Stimulated activated CD8-positive, alpha-beta memory T cell treated with anti-CD3 and anti-CD28 coated beads, Interleukin-4, amount 100 ng/mL, for 4 hours (primary cell): Measurements from ENCODE around the gene EDC3.
"Not testable (repeated sequence)": the region's sequence is repeated elsewhere in the genome, so short reads cannot be mapped to it uniquely, and the experiment has no call there.

Experiments
- DNase-seq, 2 donors: peaks; one replicate each; pipeline ENCODE4 v3.0.0-alpha.2; 2020; ENCODE audit warnings: low read depth in 2 of 2, low spot score in 1 of 2

EDC3 gene, protein sequence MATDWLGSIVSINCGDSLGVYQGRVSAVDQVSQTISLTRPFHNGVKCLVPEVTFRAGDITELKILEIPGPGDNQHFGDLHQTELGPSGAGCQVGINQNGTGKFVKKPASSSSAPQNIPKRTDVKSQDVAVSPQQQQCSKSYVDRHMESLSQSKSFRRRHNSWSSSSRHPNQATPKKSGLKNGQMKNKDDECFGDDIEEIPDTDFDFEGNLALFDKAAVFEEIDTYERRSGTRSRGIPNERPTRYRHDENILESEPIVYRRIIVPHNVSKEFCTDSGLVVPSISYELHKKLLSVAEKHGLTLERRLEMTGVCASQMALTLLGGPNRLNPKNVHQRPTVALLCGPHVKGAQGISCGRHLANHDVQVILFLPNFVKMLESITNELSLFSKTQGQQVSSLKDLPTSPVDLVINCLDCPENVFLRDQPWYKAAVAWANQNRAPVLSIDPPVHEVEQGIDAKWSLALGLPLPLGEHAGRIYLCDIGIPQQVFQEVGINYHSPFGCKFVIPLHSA

DNA sequence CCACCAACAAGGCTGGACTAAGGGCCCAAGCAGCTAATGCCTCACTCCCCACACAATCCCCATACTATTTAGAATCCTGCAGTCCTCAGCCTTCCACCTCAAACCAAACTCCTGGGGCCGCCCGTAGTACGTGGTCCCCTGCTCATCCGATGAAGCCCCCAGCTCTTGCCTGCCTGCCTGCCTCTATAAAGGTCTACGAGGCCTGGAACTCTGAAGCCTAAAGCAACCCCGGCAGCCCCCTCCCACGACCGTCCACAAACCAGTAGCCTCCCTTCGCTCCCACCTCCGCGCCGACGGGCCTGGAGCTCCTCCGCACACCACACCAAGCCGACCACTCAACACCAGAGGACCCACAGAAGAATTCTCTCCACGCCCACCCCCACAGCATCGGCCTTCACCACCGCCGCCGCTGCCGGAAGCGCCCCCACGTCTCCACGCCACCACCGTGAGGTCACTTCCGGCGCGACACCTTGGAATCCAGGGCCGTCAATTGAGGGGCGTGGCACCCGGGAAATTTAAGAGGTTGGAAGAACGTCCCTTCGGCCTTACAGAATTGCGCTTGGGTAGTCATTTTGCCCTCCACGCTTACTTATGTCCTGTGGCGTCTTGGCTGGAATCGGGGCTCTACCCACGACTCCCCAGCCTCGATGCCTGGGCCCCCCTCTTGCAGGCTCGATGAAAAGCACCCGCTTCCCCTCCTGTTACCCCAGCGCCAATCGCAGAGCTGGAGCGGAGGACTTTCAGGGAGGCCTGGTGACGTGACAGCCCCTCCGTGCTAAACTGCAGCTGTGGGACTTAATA is at the start of gene EDC3:
EDC3 (minus strand) TSS at position 428 of the 801 bp plus-strand sequence. CDS start 20,900 bp downstream, outside the sequence.
- DNase-seq: peak; percentile 76 to 78

DNA sequence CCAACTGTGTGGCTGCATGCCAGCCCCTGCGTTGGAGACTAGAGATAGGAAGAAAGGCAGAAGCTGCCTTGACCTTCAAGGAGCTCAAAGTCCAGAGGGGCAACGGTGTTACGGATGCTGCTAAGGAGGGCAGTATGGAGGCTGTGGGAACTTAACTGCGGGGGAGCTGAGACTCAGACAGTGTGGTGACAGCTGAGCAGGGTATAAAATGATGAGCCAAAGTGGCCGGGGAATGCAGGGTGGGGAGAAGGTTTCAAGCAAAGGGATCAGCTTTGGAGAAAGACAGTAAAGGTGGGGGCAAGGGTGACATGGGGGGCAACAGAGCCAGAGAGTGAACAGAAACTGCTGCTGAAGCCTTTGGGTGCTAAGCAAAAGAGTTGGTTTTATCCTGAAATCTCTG is 46.6 kb upstream of the EDC3 start:
- no peak for DNase-seq

- DNase-seq: not testable (repeated sequence)
Observed at GRCh38 chr15:74738239-74738638, 42.4 kb upstream of the EDC3 start.

DNA sequence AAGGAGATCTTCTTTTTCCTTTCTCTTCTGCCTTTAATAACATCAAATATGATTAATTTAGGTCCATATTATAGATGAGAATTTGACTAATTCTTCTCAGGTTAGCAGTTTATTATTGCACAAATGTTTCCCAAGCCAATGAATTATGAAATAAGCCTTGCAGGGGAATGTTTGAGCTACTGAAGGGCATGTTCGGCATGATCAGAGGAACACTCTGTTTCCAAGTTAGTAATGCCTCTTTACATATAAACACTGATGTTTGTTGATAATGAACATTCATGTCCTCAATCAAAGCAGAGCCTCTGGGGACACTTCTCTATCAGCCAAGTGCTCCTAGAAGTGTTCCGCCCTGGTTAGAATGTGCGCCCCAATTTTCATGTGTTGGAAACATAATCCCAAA is 39.5 kb upstream of the EDC3 start:
- DNase-seq: no peak

DNA sequence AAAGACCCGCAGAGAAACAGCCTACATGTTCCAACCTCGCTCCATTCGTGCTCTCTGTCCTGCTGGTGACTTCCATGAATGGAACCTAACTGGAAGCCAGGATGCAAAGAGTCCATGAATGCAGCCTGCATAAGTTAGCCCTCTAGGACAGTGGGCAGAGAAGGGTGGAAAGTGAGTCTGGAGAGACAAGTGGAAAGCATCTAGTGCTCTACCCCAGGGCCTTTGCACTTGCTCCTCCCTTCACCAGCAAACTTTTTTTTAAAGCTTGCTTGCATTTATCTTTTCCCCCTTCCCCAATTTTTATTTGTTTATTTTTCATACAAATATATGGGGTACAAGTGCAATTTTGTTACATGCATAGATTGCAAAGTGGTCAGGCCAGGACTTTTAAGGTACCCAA is 37.4 kb upstream of the EDC3 start:
- DNase-seq: no peak

- no peak for DNase-seq
Observed at GRCh38 chr15:74732846-74733245, 37.0 kb upstream of the EDC3 start.

DNA sequence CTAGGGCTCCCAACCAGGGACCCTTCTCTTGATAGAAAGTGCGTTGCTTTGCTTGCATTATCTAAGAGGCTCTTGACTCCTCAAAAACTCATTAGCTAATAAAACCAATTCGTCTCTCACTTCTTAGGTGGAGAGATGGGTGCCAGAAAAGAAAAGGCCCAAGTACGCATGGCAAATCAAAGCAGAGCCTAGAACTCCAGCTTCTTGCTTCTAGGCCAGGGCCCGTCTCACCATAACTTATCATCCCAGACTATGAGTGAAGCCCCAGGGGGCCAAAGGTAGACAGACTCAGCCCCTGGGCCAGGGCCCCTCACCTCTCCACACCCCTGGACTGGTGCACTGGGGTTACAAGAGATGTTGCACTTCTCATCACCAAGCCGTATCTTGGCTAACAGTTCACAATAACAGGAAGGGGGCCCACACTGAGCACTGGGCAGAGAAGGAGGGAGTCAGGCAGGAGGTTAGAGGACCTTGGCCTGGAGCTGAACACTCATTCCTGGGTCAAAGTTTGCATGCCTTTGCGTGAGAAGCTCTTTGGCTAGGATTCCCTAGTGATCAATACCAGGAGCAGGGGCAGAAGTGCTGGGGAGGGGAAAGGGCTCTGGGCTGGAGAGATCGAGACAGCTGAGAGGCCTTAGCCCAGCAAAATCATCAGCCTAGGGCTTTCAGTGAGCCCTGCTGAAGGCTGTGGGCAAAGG is 34.9 kb upstream of the EDC3 start:
- no peak for DNase-seq

GRCh38 chr15:74729372-74729771 is 33.5 kb upstream of the EDC3 start:
- DNase-seq: not testable (repeated sequence)

DNA sequence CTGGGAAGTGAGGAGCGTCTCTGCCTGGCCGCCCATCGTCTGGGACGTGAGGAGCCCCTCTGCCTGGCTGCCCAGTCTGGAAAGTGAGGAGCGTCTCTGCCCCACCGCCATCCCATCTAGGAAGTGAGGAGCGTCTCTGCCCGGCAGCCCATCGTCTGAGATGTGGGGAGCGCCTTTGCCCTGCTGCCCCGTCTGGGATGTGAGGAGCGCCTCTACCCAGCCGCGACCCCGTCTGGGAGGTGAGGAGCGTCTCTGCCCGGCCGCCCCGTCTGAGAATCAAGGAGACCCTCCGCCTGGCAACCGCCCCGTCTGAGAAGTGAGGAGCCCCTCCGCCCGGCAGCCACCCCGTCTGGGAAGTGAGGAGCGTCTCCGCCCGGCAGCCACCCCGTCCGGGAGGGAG is 32.9 kb upstream of the EDC3 start:
- not testable (repeated sequence) for DNase-seq

GRCh38 chr15:74727727-74728126 is 31.9 kb upstream of the EDC3 start:
- no peak for DNase-seq

GRCh38 chr15:74726774-74727164 is 30.9 kb upstream of the EDC3 start:
- no peak for DNase-seq

GRCh38 chr15:74725845-74726773 is 30.3 kb upstream of the EDC3 start:
- DNase-seq: peak in 1 of 2 donors; percentile 18

- no peak for DNase-seq
Observed at GRCh38 chr15:74725225-74725774, 29.5 kb upstream of the EDC3 start, which contains the start of gene CYP1A1. Gene CYP1A1, minus strand, starts transcription at chr15:74725528. Its CDS starts 2,431 bp downstream, at chr15:74723097.

DNA sequence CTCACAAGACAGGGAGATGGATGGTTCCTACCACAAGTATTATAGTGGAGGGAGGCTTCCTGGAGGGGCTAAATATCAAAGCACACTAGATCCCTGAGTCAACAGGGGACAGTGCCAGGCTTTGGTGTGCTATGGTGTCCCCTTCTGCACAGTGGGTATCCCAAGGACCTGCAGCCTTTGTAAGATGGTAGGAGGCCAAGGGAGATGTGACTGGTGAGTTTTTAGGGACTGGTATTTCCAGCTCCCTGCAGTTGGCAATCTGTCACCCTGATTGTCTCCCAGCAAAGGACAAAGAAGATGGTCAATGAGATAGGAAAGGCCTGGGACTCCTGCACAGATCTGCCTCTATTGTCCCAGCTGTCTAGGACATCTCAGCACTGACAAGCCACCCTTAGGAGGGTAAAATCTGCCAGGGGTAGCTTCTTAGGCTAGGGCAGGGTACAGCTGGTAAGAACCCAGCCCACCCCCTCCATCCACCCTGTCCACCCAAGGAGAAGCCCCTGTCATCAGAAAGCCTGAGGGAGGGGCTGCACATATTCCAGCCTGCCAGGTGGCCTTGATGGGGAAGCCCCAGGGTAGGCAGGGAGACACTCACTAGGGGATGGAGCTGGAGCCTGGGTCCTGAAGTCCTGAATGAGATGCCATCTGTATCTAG is 28.9 kb upstream of the EDC3 start:
- no peak for DNase-seq

GRCh38 chr15:74723754-74724334 is 28.0 kb upstream of the EDC3 start:
- DNase-seq: no peak

DNA sequence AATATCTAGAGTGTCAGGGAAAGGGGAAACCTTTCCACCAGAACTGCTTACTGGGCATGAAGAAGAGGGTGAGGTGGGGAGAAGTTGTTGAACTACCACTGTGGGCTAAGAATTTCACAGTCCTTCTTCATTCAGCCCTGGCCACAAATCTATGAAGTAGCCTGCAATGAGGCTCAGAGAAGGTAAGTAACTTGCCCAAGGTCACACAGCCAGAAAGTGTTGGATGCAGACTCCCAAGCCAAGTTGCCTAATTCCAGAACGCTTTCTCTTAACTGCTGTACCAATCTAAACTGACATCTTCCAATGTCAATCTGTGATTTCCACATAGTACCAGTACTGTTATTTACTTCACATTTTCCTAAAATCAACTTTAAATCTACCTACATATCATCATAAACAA is 27.4 kb upstream of the EDC3 start:
- no peak for DNase-seq

- DNase-seq: no peak
Observed at GRCh38 chr15:74722591-74722990, 26.8 kb upstream of the EDC3 start.

DNA sequence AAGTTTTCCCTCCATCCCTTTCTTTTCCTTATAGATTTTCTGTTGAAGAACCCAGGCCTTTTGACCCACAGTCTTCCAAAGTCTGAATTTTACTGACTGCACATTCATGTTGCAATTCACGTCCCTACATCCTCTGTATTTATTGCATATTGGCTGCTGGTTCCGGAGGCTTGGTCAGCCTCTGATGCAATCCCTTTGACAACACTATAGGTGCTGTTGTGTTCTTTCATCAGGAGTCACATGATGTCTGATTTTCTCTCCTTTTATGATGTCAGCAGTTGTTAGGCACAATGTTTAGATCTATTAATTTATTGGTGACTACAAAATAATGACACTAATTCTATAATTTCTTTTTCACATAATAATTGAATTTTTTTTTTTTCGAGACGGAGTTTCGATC is 20.8 kb upstream of the EDC3 start:
- no peak for DNase-seq

- DNase-seq: no peak
Observed at GRCh38 chr15:74712311-74712710, 16.5 kb upstream of the EDC3 start.
